Islet of Langerhans (tissue), 1 donor: ENCODE results near the gene PUM1.
A peak's percentile ranks its signal among the peaks of the same experiment; 100 is the strongest.

Experiments used
- FAIRE-seq: peaks from one replicate; lab custom pipeline; 2011; peaks lifted over from hg19 to GRCh38; lab: Jason Lieb, UNC

Gene PUM1

GRCh38 chr1:31022259-31022658 lies 43.3 kb downstream of the PUM1 start:
- FAIRE-seq = no peak

- FAIRE-seq = peak; percentile 33
These were observed 45.3 kb downstream of the PUM1 start for GRCh38 chr1:31020007-31020790.

GRCh38 chr1:31019401-31019800 lies 46.1 kb downstream of the PUM1 start:
- FAIRE-seq = no peak

GRCh38 chr1:31016868-31017267 lies 48.6 kb downstream of the PUM1 start:
- no peak for FAIRE-seq

GRCh38 chr1:31013187-31013864 lies 52.2 kb downstream of the PUM1 start:
- FAIRE-seq = peak; percentile 17

GRCh38 chr1:31012210-31012924 lies 53.1 kb downstream of the PUM1 start:
- FAIRE-seq = no peak

GRCh38 chr1:31011719-31012118 lies 53.8 kb downstream of the PUM1 start:
- no peak for FAIRE-seq

- FAIRE-seq = no peak
These were observed 55.2 kb downstream of the PUM1 start for GRCh38 chr1:31010086-31010989.

- no peak for FAIRE-seq
These were observed 58.0 kb downstream of the PUM1 start for GRCh38 chr1:31007462-31007991.

- no peak for FAIRE-seq
These were observed 58.8 kb downstream of the PUM1 start for GRCh38 chr1:31006747-31007146.

GRCh38 chr1:31005617-31006166 lies 59.8 kb downstream of the PUM1 start:
- no peak for FAIRE-seq

GRCh38 chr1:31005198-31005597 lies 60.3 kb downstream of the PUM1 start:
- no peak for FAIRE-seq

GRCh38 chr1:31004231-31004621 lies 61.3 kb downstream of the PUM1 start:
- FAIRE-seq = no peak

GRCh38 chr1:31003613-31004230 lies 61.8 kb downstream of the PUM1 start:
- no peak for FAIRE-seq

GRCh38 chr1:31000301-31000700 lies 65.2 kb downstream of the PUM1 start:
- FAIRE-seq = no peak

GRCh38 chr1:30998887-30999286 lies 66.6 kb downstream of the PUM1 start:
- no peak for FAIRE-seq

- FAIRE-seq = no peak
These were observed 67.3 kb downstream of the PUM1 start for GRCh38 chr1:30998171-30998570.

GRCh38 chr1:30997463-30998057 lies 68.0 kb downstream of the PUM1 start:
- no peak for FAIRE-seq

- FAIRE-seq = no peak
These were observed 69.4 kb downstream of the PUM1 start for GRCh38 chr1:30995990-30996612.
